ENCODE results near the gene WFS1. TPM values are rescaled to one million over a fixed set of nuclear protein-coding genes. Genes with fewer than 3 reads are reported as not detected.

The WFS1 gene
- polyA plus RNA-seq, 1 donor = 24.7 TPM

GRCh38 chr4:6338951-6339817 is 69.5 kb downstream of the WFS1 start:
- DNase-seq = no peak

- DNase-seq = no peak
These were observed 70.3 kb downstream of the WFS1 start for GRCh38 chr4:6339818-6340445.

DNA sequence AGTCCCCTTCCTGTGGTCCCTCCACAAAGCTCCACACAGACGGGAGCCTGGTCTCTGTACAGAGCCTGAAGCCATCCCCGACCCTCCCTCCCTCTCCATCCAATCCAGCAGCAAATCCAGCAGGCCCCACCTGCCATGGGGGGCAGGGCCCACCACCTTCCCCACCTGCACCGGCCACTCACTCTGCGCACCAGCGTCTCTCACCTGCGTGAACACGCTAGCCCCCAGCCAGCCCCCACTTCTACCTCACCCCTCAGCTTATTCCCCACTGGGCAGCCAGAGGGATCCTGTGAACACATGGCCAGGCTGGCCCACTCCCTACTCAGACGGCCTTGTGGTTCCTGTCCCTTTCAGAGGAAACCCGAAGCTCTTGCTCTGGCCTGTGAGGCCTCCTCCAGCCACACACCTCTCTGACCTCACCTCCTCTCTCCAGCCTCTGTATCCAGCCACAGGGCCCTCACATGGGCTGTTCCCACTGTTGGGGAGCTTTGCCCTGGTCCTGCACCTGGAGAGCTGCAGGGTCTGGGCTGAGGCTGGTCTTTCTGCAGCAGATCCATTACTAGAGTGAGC is 70.9 kb downstream of the WFS1 start:
- no peak for DNase-seq

- DNase-seq = no peak
These were observed 72.0 kb downstream of the WFS1 start for GRCh38 chr4:6341696-6342095.

GRCh38 chr4:6342530-6343293 is 73.1 kb downstream of the WFS1 start:
- no peak for DNase-seq

- DNase-seq = no peak
These were observed 74.3 kb downstream of the WFS1 start for GRCh38 chr4:6343939-6344408.

DNA sequence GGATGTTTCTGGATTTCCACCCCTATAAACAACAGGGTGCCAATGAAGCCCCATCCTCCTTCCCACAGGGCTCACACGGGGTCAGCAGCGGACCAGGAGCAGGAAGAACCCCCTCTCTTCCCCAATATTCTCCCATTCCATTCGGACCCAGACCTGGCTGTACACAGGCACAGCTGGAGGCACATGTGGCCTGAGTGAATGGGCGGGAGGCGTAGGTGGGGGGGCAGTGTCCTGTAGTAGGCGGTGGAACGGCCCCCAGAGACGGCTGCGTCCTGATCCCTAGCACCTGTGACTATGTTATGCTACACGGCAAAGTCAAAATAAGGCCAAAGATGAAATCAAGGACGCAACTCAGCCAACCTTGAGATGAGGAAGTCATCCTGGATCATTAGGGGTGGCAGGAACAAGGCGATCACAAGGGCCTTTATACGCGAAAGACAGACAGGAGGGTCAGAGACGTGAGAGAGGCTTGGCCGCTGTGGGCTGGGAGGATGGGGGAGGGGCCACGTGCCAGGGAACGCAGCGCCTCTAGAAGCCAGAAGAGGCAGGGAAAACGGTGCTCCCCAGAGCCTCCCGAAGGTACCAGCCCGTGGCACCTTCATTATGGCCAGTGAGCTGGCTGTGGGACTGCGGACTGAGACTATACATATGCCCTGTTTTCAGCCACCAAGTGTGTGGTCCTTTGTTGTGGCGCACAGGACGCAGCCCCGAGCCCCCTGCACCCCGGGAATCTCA is 75.6 kb downstream of the WFS1 start:
- DNase-seq = no peak

GRCh38 chr4:6345866-6346265 is 76.2 kb downstream of the WFS1 start:
- no peak for DNase-seq

GRCh38 chr4:6346373-6347110 is 76.9 kb downstream of the WFS1 start:
- no peak for DNase-seq

DNA sequence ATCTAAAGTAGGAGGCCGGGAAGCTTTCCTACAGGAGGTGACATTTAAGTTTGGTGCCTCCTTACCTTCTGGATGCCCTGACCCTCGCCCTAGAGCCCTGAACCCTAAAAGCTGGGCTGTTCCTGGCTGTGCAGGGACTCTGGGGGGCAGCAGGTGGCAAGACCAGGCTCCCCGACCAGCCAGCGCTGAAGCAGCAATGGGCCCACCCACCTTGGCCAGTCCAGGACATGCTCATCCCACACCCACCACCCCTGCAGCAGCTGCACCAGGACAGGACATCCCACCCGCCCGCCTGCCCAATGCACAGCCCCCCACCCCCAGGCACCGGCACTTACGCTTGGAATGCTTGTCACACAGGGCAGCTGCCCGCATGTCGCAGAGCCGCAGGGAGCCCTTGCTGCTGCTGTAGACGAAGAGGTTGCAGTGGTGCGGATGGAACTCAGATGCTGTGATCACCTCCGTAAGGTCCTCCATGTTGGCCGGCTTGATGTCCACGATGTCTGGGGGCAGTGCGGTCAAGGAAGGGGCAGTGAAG is 77.9 kb downstream of the WFS1 start:
- DNase-seq = no peak

DNA sequence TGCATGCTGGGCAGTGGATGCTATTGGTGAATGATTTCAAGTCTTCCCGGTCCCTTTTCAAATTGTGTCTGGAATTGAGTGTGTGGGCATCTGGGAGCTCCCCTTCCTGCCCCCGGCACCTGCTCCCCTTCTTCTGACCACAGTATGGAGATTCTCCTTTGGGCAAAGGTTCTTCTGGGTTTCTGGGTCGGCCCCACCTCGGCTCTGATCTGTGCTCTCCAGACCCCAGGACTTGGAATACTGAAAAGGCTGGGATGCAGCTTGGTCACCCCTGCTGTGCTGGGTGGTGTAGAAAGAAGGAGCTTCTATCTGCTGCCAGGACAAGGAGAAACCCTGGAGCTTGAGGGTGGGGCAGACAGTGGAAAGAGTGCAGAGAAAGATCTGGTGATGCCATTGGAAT is 78.8 kb downstream of the WFS1 start:
- no peak for DNase-seq

- DNase-seq = no peak
These were observed 80.4 kb downstream of the WFS1 start for GRCh38 chr4:6349896-6350603.

- no peak for DNase-seq
These were observed 81.0 kb downstream of the WFS1 start for GRCh38 chr4:6350646-6351045.

- no peak for DNase-seq
These were observed 81.8 kb downstream of the WFS1 start for GRCh38 chr4:6351246-6352000.

GRCh38 chr4:6352031-6352692 is 82.5 kb downstream of the WFS1 start:
- no peak for DNase-seq

Measured in left kidney (tissue), 2 donors.